GM19452 (cell line): ENCODE measurements around the gene MACROH2A2.
"Not testable (repeated sequence)": the region's sequence is repeated elsewhere in the genome, so short reads cannot be mapped to it uniquely, and the experiment has no call there.

Source experiments
- ATAC-seq: cut with Tn5 transposase; IDR thresholded peaks from one replicate; pipeline ENCODE4 v1.9.1; 2021; ENCODE audit not compliant: unreplicated experiment

The MACROH2A2 gene

GRCh38 chr10:70147259-70147625, 94.6 kb downstream of the MACROH2A2 start:
- no peak for ATAC-seq

GRCh38 chr10:70148516-70148915, 95.9 kb downstream of the MACROH2A2 start:
- ATAC-seq = no peak

GRCh38 chr10:70155255-70155838, 102.7 kb downstream of the MACROH2A2 start:
- no peak for ATAC-seq

GRCh38 chr10:70158113-70158512, 105.5 kb downstream of the MACROH2A2 start:
- no peak for ATAC-seq

GRCh38 chr10:70159366-70159765, 106.7 kb downstream of the MACROH2A2 start:
- ATAC-seq = not testable (repeated sequence)

- ATAC-seq = no peak
Measured at GRCh38 chr10:70160798-70161197, 108.2 kb downstream of the MACROH2A2 start.
